NCI-H345 (cell line): ENCODE data around the gene CNTNAP2.

Experiments
- DNase-seq: peaks from one replicate; lab custom pipeline; 2025; lab: John Stamatoyannopoulos, UW

The CNTNAP2 gene

DNA sequence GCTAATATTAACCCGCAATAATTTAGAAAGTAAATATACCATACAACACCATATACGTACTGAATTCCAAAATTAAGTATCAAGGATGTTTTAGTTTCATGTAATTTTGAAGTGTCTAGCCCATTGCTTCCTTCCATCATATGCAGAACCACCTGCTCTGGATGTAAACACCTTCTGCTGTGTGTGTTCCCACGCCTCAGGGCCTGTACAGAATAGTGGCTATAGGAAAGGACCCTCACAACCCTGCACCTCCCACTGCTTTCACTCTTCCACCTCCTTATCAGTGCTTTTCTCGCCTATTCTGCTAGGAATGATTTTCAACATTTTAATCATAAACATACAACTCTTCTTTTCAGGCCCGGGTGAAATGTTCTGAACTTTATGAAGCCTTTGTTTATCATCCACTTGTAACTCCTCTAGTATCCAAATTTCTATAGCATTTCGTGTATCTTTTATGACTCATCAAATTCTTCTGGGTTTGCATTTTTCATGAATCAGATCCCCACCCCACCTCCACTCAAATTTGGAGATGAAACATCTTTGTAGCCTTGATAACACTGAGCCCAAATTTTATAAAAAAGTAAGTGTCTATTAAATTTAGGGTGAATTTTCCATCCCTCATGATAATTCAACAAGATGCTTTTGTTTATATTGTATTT, 1367.2 kb downstream of the CNTNAP2 start:
- DNase-seq = peak; percentile 23

- no peak for DNase-seq
These were observed 1369.1 kb downstream of the CNTNAP2 start for GRCh38 chr7:147485660-147486210.

DNA sequence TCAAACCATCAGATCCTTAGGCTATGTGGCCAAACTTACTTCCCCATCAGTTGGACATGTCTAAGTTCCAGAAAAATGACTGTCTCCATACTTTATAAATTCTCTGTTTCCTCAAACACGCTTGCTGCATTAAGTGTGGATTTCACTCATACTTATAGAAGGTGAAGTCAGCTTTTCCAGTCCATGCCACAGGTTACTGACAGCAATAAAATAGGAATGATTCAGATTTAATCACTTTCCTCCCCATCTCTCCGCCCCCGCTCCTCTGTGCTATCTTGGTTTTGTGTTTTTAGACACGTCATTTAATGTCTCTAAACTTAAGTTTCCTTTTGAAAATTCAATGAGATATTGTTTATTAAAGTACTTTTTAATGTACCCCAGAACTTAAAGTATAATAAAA, 1376.0 kb downstream of the CNTNAP2 start:
- DNase-seq = no peak

DNA sequence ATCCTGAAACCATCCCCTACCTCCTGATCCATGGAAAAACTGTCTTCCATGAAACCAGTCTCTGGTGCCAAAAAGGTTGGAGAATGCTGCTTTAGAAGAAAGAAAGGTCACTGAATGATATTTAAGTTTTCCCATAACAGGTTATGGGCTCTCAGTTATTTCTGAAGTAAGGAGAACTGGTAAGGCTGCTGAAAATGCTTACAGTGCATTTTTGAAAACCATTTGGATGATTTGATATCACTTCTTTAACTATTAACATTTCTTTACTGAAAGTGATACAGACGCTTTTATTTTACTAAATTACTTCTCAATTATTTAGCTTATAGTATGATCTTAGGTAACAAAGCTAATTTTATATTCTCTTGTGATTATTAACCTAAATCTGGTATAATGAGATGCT, 1379.6 kb downstream of the CNTNAP2 start:
- no peak for DNase-seq

- DNase-seq = no peak
These were observed 1380.6 kb downstream of the CNTNAP2 start for GRCh38 chr7:147497246-147497645.

- no peak for DNase-seq
These were observed 1381.5 kb downstream of the CNTNAP2 start for GRCh38 chr7:147498081-147498480.

DNA sequence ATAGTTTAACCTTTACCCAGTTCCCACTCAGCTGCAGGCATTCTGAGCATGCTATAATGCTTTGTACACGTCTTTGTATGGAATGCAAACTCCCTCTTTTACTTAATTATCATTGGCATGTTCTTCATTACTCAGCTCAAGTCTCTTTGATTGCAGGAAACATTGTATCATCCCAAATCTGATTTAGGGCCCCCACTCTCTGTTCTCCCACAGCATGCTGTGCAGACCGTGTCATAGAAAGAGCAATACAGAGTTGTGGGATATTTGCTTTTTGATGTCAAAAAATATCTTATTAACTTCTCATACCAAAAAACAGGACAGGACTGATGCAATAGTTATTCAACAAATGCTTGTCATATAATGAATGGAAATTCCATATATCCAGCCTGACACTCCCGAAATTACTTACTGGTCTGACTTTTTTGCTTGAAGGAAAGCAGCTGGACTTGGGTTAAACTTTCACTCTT, 1392.5 kb downstream of the CNTNAP2 start:
- DNase-seq = no peak

DNA sequence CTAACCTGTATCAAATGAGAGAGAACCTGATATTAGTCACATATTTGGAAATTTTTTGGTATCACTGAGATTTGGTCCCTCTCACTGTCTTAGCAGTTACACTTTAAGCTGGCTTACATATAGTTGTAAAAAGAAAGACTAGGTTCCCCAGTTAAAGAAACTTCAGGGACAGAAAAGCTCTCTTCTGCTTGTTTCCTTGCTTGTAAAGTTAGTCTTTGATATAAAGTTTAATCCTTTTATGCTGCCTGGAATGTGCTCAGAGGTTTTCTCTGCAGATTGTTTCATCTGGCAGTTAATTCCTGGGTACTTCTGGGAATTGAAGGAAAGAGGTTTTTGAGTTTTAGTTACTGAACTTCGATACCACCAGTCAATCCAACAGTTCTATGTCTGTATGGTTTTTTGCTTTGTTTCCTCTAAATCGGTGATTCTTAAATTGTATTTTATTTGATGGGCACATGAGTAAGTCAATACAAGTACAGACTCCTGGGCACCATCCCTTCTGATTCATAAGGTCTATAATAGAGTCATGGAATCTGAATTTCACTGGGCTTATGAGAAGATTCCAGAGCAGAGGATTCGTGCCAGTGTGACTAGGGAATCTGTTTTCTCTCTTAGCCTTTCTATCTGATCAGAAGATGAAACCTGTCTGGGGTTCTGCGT, 1393.1 kb downstream of the CNTNAP2 start:
- no peak for DNase-seq

- DNase-seq = no peak
These were observed 1393.6 kb downstream of the CNTNAP2 start for GRCh38 chr7:147510201-147510542.

DNA sequence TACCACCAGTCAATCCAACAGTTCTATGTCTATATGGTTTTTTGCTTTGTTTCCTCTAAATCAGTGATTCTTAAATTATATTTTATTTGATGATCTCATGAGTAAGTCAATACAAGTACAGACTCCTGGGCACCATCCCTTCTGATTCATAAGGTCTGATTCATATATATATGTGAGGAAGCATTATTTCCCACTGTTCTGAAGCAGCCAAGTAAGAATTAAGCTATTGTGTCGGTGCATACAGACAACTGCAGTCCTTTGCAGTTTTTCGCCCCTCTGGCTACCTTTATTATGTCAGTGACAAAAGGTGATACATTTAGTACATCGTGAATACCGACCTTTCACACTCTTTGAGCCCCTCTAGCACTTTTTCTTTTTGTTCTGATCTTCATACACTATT, 1394.3 kb downstream of the CNTNAP2 start:
- no peak for DNase-seq

- DNase-seq = peak; percentile 9
These were observed 1396.8 kb downstream of the CNTNAP2 start for GRCh38 chr7:147513451-147513850.

DNA sequence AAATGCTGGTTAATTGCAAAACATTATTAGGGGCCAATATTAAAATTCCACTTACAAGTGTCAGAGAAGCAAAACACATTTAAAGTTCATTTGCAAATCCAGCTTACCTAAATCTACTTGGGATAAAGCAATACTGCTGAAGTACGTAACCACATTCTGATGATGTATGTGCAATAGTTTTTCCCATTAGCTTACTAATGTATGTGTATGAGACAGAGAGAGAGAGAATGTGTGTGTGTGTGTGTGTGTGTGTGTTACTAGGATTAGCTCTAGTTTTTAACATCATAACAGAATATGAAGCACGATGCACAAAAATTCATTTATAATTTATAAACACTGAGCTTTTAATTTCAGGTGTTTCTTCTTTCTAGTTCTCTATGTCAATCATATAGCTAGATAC, 1399.8 kb downstream of the CNTNAP2 start:
- DNase-seq = no peak

GRCh38 chr7:147519062-147519461, 1402.5 kb downstream of the CNTNAP2 start:
- DNase-seq = no peak

DNA sequence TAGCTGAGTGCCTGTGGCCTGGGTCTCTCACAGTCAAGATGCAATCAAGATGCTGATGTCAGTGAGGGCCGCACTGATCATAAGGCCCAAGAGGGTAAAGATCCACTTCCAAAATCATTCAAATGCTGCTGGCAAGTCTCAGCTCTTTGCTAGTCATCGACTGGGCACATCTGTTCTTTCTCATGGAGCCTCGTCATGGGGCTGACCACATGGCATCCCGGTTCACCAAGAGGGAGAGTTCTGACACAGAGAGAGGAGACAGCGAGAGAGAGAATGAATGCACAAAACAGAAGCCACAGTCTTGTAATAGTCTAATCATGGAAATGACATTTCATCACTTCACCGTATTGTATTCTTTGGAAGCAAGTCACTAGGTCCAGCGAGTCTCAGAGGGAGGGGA, 1406.5 kb downstream of the CNTNAP2 start:
- no peak for DNase-seq

DNA sequence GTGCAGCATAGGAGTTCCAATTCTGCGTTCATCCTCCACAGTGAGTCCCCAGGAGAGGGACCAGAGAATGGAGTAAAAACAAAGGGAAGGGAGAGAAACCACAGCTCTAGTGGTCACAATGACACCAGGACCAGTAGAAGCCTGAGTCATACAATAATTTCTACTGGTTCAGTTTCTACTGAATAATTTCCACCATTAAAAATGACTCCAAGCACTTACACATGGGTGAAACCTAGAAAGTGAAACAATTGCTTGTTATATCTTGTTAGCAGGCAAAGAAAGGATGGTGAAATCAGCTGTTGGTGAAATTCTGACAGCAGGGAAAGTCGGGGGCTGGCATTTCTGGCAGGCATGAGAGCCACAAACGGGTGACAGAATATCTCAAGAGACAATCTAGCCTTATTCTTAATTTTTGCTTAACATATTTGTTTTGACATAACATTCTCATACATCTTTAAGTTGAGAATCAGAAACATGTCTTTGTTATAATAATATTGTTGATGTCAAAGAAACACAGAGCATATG, 1408.2 kb downstream of the CNTNAP2 start:
- no peak for DNase-seq

- no peak for DNase-seq
These were observed 1408.7 kb downstream of the CNTNAP2 start for GRCh38 chr7:147525325-147525724.

DNA sequence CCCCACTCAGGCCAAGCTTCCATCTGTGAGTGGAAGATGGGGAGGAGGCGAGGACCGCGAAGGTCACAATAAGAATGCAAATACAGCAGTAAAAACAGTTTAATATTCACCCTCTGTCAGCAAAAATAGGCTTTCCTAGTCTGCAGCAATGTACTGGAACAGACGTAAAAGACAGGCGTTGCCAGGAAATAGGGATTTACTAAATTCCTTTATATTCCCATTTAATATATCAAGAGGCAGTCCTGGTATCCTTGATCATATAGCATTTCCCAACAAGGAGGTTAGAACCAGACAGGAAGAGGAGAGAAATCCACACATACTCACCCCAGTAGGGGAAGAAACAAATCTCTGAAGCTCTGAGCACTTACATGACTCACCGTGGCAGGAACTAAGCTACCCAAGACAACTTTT, 1419.1 kb downstream of the CNTNAP2 start:
- DNase-seq = no peak

GRCh38 chr7:147539685-147540084, 1423.1 kb downstream of the CNTNAP2 start:
- DNase-seq = no peak

GRCh38 chr7:147540743-147541142, 1424.1 kb downstream of the CNTNAP2 start:
- no peak for DNase-seq

- no peak for DNase-seq
These were observed 1424.7 kb downstream of the CNTNAP2 start for GRCh38 chr7:147541261-147541660.

- DNase-seq = no peak
These were observed 1430.8 kb downstream of the CNTNAP2 start for GRCh38 chr7:147547252-147547897.

- DNase-seq = no peak
These were observed 1439.7 kb downstream of the CNTNAP2 start for GRCh38 chr7:147556317-147556716.

DNA sequence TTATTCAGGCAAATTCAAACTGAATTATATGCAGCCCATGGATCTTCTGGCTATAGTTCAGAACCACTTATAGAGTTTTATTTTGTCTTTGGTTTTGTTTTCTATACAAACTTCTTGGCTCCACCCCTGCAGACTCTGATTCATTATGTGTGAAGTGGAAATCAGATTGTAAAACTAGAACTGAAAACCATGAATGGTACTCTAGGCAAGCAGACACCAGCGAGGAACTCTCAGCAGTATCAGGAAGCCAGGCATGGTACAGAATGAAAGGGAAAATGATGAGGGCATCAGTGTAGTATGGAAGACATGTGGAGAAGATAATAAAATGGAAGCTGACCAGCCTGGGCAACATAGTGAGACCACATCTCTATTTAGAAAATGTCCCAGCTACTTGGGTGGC, 1447.1 kb downstream of the CNTNAP2 start:
- DNase-seq = no peak
